Activated B cell treated with CpG ODN at 0.5 μM for 24 hours (primary cell): ENCODE data around the gene ARHGAP24. TPM values are rescaled to one million over a fixed set of nuclear protein-coding genes. Genes with fewer than 3 reads are reported as not detected.

ENCODE experiments used
- ATAC-seq: fragments of 200-7000 bp; cut with Tn5 transposase; one replicate; pipeline ENCODE4 v1.10.0; 2021; ENCODE audit warnings: low read depth, mild to moderate bottlenecking, moderate library complexity
- CTCF ChIA-PET: fragments of 350-600 bp; sonication (Branson Sonifier 250); formaldehyde crosslinking; loops from one replicate; lab custom pipeline; 2021; ENCODE audit warnings: antibody characterized with exemption; lab: Charles Lee
- POLR2A ChIA-PET: fragments of 350-600 bp; sonication (Branson Sonifier 250); formaldehyde crosslinking; loops from one replicate; lab custom pipeline; 2021; ENCODE audit warnings: antibody characterized with exemption; lab: Charles Lee
- DNase-seq: peaks from one replicate; pipeline ENCODE4 v3.0.0; 2022
- H3K27ac Mint-ChIP-seq: one replicate; pipeline ENCODE4 v1.8.0; 2020; ENCODE audit warnings: mixed read lengths
- H3K27me3 Mint-ChIP-seq: one replicate; pipeline ENCODE4 v1.8.0; 2021; ENCODE audit warnings: mixed read lengths
- H3K36me3 Mint-ChIP-seq: one replicate; pipeline ENCODE4 v1.8.0; 2021; ENCODE audit warnings: low read depth, mixed read lengths
- H3K4me1 Mint-ChIP-seq: one replicate; pipeline ENCODE4 v1.8.0; 2021; ENCODE audit warnings: mixed read lengths
- H3K4me3 Mint-ChIP-seq: one replicate; pipeline ENCODE4 v1.8.0; 2020; ENCODE audit warnings: mild to moderate bottlenecking, mixed read lengths
- H3K9me3 Mint-ChIP-seq: one replicate; pipeline ENCODE4 v1.8.0; 2020; ENCODE audit warnings: mixed read lengths
- CTCF ChIP-seq: fragments of 200-600 bp; IDR thresholded peaks from one replicate; pipeline ENCODE4 v1.8.0; 2022; ENCODE audit warnings: antibody characterized with exemption, mild to moderate bottlenecking
- intact Hi-C: fragments of 100-400 bp; cut with micrococcal nuclease; formaldehyde crosslinking; loops from one replicate; pipeline ENCODE4 v1.15.1; 2024
- total RNA-seq: library from RNA; stranded (reverse); gene quantifications from 2 replicates; pipeline ENCODE4 v1.2.3, GENCODE V29; 2022

The ARHGAP24 gene
- total RNA-seq, 1 donor from 2014 or later: 231 TPM

DNA sequence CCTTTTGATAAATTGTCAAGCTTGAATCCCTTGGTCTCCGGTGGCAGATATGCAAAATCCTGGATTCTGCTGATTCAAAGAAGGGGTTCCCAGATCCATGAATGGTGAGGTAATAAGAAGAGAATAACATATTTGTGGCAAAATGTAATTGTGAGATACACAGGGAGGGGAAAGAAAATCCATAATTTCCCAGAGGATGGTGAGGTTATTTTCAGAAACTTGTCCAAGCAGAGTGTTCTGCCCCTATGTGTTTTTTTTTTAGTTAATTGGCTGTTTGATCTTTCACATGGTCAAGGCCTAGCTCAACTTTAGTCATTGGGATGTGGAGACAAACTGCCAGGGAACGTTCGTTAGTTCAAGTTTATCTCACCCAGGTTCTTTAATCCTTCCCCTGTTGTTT is 476.1 kb downstream of the ARHGAP24 start:
- ATAC-seq (no peak), DNase-seq (no peak)
- Mint-ChIP-seq H3K27ac (no peak overlapping the region), H3K4me3 (no peak overlapping the region), H3K36me3 (peaks cover 40% of the 10 kb centered on the region), H3K4me1 (peaks cover 2% of the 10 kb centered on the region), H3K9me3 (no peaks in the 10 kb centered on the region), H3K27me3 (no peaks in the 10 kb centered on the region)
- POLR2A ChIA-PET: no interaction called here
- no peak for TF ChIP-seq CTCF
- CTCF ChIA-PET: no interaction called here
- intact Hi-C loops: no loop called here

DNA sequence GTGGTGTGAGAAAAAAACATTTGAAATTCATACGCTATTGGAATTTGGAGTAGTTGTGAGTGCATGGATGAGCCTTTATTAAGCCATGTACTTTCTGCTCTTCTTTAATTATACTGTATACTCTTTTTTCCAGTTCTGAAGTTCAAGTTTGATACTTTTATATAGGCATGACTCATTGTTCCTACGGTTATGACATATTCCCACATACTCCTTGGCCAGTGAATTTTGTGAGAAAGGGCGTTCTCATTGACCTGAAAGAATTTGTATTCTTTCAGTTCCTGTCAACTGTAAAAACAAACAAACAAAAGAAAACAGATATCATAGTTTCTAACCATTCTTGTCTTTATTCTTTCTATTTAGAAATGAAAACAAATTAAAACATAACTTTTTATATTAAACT is 477.6 kb downstream of the ARHGAP24 start:
- no peak overlapping the region for H3K27ac Mint-ChIP-seq
- H3K9me3 Mint-ChIP-seq: no peaks in the 10 kb centered on the region

GRCh38 chr4:85952972-85953650 is 478.2 kb downstream of the ARHGAP24 start:
- peaks cover 44% of the 10 kb centered on the region for H3K36me3 Mint-ChIP-seq
- no peak for DNase-seq
- ATAC-seq: no peak
- H3K4me1 Mint-ChIP-seq: peaks cover 2% of the 10 kb centered on the region
- no peak for TF ChIP-seq CTCF
- no peaks in the 10 kb centered on the region for H3K27me3 Mint-ChIP-seq
- POLR2A ChIA-PET: no interaction called here
- CTCF ChIA-PET: no interaction called here
- intact Hi-C loops: no loop called here
- H3K9me3 Mint-ChIP-seq: no peaks in the 10 kb centered on the region
- H3K4me3 Mint-ChIP-seq: no peak overlapping the region
- H3K27ac Mint-ChIP-seq: no peak overlapping the region

More for the DNA sequence above, 477.6 kb downstream of the ARHGAP24 start:
- Mint-ChIP-seq H3K4me1 (peaks cover 2% of the 10 kb centered on the region), H3K36me3 (peaks cover 44% of the 10 kb centered on the region), H3K4me3 (no peak overlapping the region), H3K27me3 (no peaks in the 10 kb centered on the region)
- intact Hi-C loops: no loop called here
- no peak for TF ChIP-seq CTCF
- ATAC-seq (no peak), DNase-seq (no peak)
- ChIA-PET POLR2A (no interaction called here), CTCF (no interaction called here)

DNA sequence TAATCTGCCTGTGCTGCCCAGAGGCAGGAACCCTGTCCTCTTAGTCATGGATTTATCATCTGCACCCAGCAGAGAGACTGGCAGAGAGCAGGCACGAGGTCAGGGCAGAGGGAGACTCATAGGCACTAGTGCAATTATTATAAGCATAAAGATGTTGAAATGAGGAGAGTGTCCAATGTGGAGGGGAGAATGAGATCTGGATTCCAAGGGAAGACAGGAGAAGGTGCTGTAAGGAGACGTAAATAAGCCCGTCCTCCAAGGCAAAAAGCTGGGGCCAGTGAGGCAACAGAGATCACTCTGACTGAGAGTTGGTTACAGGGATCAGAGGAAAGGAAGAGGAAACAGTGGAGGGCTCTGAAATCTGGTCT is 478.7 kb downstream of the ARHGAP24 start:
- no peak for TF ChIP-seq CTCF
- no peaks in the 10 kb centered on the region for H3K9me3 Mint-ChIP-seq
- intact Hi-C loops: no loop called here
- POLR2A ChIA-PET: no interaction called here
- no peak overlapping the region for H3K27ac Mint-ChIP-seq
- ATAC-seq (no peak), DNase-seq (no peak)
- no peaks in the 10 kb centered on the region for H3K27me3 Mint-ChIP-seq
- H3K4me3 Mint-ChIP-seq: no peak overlapping the region
- CTCF ChIA-PET: interaction anchor here (1.0 kb wide), 1 partner anchor 16 kb away, joined by 3 read pairs; no protein-coding TSS in a partner anchor
- peaks cover 2% of the 10 kb centered on the region for H3K4me1 Mint-ChIP-seq
- H3K36me3 Mint-ChIP-seq: peaks cover 45% of the 10 kb centered on the region

- Mint-ChIP-seq H3K9me3 (no peaks in the 10 kb centered on the region), H3K4me1 (peaks cover 2% of the 10 kb centered on the region), H3K27me3 (no peaks in the 10 kb centered on the region), H3K4me3 (no peak overlapping the region), H3K36me3 (peaks cover 47% of the 10 kb centered on the region), H3K27ac (no peak overlapping the region)
- intact Hi-C loops: no loop called here
- TF ChIP-seq CTCF: no peak
- DNase-seq (no peak), ATAC-seq (no peak)
- ChIA-PET POLR2A (no interaction called here), CTCF (no interaction called here)
These were observed 480.8 kb downstream of the ARHGAP24 start for GRCh38 chr4:85955620-85956292.
